GM18868 (cell line): ENCODE measurements around the gene ITGB6.
"Not testable (repeated sequence)": the region's sequence is repeated elsewhere in the genome, so short reads cannot be mapped to it uniquely, and the experiment has no call there.

Experiments used
- ATAC-seq: cut with Tn5 transposase; IDR thresholded peaks from one replicate; pipeline ENCODE4 v1.9.1; 2021; ENCODE audit warnings: mild to moderate bottlenecking, moderate library complexity; ENCODE audit not compliant: unreplicated experiment

Gene ITGB6

GRCh38 chr2:160141419-160141818 is 58.7 kb downstream of the ITGB6 start:
- ATAC-seq, result no peak

- no peak for ATAC-seq
Observed at GRCh38 chr2:160140471-160140870, 59.6 kb downstream of the ITGB6 start.

- no peak for ATAC-seq
Observed at GRCh38 chr2:160139991-160140390, 60.1 kb downstream of the ITGB6 start.

GRCh38 chr2:160139350-160139749 is 60.7 kb downstream of the ITGB6 start:
- ATAC-seq, result no peak

- no peak for ATAC-seq
Observed at GRCh38 chr2:160138406-160138805, 61.7 kb downstream of the ITGB6 start.

- ATAC-seq, result no peak
Observed at GRCh38 chr2:160137464-160137863, 62.6 kb downstream of the ITGB6 start.

GRCh38 chr2:160132761-160133160 is 67.3 kb downstream of the ITGB6 start:
- no peak for ATAC-seq

- ATAC-seq, result no peak
Observed at GRCh38 chr2:160126756-160127155, 73.3 kb downstream of the ITGB6 start.

GRCh38 chr2:160126315-160126714 is 73.8 kb downstream of the ITGB6 start:
- no peak for ATAC-seq

GRCh38 chr2:160125828-160126227 is 74.2 kb downstream of the ITGB6 start:
- no peak for ATAC-seq

GRCh38 chr2:160125366-160125765 is 74.7 kb downstream of the ITGB6 start:
- no peak for ATAC-seq

GRCh38 chr2:160124571-160124970 is 75.5 kb downstream of the ITGB6 start:
- ATAC-seq, result no peak

GRCh38 chr2:160114721-160115120 is 85.4 kb downstream of the ITGB6 start:
- not testable (repeated sequence) for ATAC-seq

GRCh38 chr2:160114020-160114419 is 86.1 kb downstream of the ITGB6 start:
- no peak for ATAC-seq

GRCh38 chr2:160111951-160112798 is 87.9 kb downstream of the ITGB6 start:
- peak; percentile 69 for ATAC-seq

GRCh38 chr2:160110674-160111239 is 89.3 kb downstream of the ITGB6 start:
- ATAC-seq, result no peak

- peak; percentile 67 for ATAC-seq
Observed at GRCh38 chr2:160109939-160110673, 90.0 kb downstream of the ITGB6 start.

- ATAC-seq, result no peak
Observed at GRCh38 chr2:160109243-160109642, 90.8 kb downstream of the ITGB6 start.

- ATAC-seq, result no peak
Observed at GRCh38 chr2:160108646-160109045, 91.4 kb downstream of the ITGB6 start.

GRCh38 chr2:160105366-160105765 is 94.7 kb downstream of the ITGB6 start:
- peak; percentile 36 for ATAC-seq

- ATAC-seq, result no peak
Observed at GRCh38 chr2:160104115-160104514, 96.0 kb downstream of the ITGB6 start.

- no peak for ATAC-seq
Observed at GRCh38 chr2:160097326-160097725, 102.7 kb downstream of the ITGB6 start.
